ENCODE data around the gene NPAS3. TPM values are rescaled to one million over a fixed set of nuclear protein-coding genes. Genes with fewer than 3 reads are reported as not detected.

Gene NPAS3
- total RNA-seq, 1 experiment from 2014 or later, result not detected

DNA sequence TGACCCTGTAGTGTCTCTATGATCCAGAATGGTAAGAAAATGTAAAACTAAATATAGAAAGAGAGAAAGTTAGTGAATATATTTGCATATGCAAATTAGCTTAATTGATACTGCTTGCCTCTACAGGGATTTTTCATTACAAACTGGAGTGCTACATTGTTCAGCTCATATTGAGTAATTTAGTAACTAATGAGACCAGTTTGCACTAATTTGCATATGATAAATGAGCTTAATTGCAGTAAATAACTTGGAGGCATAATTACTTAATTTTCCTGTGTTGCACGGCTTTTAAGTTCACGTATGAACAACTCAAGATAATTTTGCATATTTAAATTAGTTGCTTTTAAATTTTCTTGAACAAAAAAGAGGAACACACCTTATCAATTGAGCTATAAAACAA, 436.5 kb downstream of the NPAS3 start:
- no peaks in the 10 kb centered on the region for H3K4me1 ChIP-seq (ENCODE audit: control insufficient read depth in 1 of 2, insufficient read depth in 2 of 2, low read length in 2 of 2)
- H3K79me2 ChIP-seq (ENCODE audit: insufficient read depth, low read length), result no peaks in the 10 kb centered on the region
- no peaks in the 10 kb centered on the region for H3K36me3 ChIP-seq (ENCODE audit: control insufficient read depth in 1 of 2, insufficient read depth in 2 of 2, low read length in 2 of 2)
- H3K4me2 ChIP-seq (ENCODE audit: low read length), result no peak overlapping the region
- no peaks in the 10 kb centered on the region for H3K27me3 ChIP-seq (ENCODE audit: insufficient read depth, low read length)
- H4K20me1 ChIP-seq (ENCODE audit: insufficient read depth), result no peaks in the 10 kb centered on the region
- ChIA-PET RAD21 (ENCODE audit: low non-redundant PET in 1 of 2, low total read pairs in 2 of 2, uncharacterized antibody in 2 of 2, unreplicated experiment in 2 of 2) (no interaction called here), CTCF (no interaction called here), POLR2A (no interaction called here)
- no peak overlapping the region for H2AFZ ChIP-seq (ENCODE audit: low read depth, low read length, poor library complexity, severe bottlenecking)
- DNase-seq (ENCODE audit: low read depth, low spot score) (no peak), ATAC-seq (no peak)
- TF ChIP-seq ZNF274 (IDR thresholded peaks at IDR 0.05; ENCODE audit: low read depth, low read length), result no peak
- TF ChIP-seq, protein P1, sequence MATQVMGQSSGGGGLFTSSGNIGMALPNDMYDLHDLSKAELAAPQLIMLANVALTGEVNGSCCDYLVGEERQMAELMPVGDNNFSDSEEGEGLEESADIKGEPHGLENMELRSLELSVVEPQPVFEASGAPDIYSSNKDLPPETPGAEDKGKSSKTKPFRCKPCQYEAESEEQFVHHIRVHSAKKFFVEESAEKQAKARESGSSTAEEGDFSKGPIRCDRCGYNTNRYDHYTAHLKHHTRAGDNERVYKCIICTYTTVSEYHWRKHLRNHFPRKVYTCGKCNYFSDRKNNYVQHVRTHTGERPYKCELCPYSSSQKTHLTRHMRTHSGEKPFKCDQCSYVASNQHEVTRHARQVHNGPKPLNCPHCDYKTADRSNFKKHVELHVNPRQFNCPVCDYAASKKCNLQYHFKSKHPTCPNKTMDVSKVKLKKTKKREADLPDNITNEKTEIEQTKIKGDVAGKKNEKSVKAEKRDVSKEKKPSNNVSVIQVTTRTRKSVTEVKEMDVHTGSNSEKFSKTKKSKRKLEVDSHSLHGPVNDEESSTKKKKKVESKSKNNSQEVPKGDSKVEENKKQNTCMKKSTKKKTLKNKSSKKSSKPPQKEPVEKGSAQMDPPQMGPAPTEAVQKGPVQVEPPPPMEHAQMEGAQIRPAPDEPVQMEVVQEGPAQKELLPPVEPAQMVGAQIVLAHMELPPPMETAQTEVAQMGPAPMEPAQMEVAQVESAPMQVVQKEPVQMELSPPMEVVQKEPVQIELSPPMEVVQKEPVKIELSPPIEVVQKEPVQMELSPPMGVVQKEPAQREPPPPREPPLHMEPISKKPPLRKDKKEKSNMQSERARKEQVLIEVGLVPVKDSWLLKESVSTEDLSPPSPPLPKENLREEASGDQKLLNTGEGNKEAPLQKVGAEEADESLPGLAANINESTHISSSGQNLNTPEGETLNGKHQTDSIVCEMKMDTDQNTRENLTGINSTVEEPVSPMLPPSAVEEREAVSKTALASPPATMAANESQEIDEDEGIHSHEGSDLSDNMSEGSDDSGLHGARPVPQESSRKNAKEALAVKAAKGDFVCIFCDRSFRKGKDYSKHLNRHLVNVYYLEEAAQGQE (IDR thresholded peaks at IDR 0.05; ENCODE audit: low read depth), result no peak
- TF ChIP-seq RAD21 (IDR thresholded peaks at IDR 0.05; ENCODE audit: low read depth), result no peak
- no peak for TF ChIP-seq JUND (IDR thresholded peaks at IDR 0.05)
- TF ChIP-seq FOSL1 (IDR thresholded peaks at IDR 0.05; ENCODE audit: low read depth), result no peak
- no peak for TF ChIP-seq TCF7L2 (IDR thresholded peaks at IDR 0.05; ENCODE audit: borderline replicate concordance, extremely low read depth, insufficient read depth, insufficient read length)
- TF ChIP-seq ELF1 (IDR thresholded peaks at IDR 0.05; ENCODE audit: borderline replicate concordance, low read depth), result no peak
- H3K27ac ChIP-seq (ENCODE audit: low read depth, low read length), result no peak overlapping the region
- H3K4me3 ChIP-seq (replicated peaks in 1 of 2; ENCODE audit: low read depth in 1 of 2, low read length in 2 of 2), result no peak overlapping the region
- no peaks in the 10 kb centered on the region for H3K9me3 ChIP-seq (ENCODE audit: control insufficient read depth in 1 of 2, insufficient read depth in 1 of 2, low read depth in 1 of 2, low read length in 2 of 2)
- intact Hi-C loops (cut with micrococcal nuclease), result no loop called here
- H3K9ac ChIP-seq (ENCODE audit: low read length), result no peak overlapping the region
- no TSS peak for BruUV-seq (replicated peaks)
- no peaks in the 10 kb centered on the region for H3K9me2 ChIP-seq (ENCODE audit: insufficient read depth)

DNA sequence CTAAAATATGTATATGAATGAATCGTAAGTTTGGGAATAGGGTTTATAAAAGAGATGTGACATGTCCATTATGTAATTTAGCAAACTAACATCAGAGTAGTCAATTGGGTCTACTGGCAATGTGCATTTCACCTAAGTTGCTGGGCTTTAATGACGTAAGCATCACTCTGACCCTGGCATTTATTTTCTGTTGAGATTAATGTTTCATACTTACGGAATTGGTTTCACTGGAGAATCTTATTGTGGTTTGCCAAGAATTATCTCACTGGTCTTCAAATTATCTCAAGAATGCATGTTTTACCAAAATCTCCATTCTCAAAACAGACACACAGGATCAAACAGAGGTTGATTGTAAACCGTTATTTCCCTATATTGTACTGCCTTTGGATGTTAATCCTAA, 437.1 kb downstream of the NPAS3 start:
- Histone ChIP-seq H3K9me2 (ENCODE audit: insufficient read depth) (no peaks in the 10 kb centered on the region), H3K4me3 (replicated peaks in 1 of 2; ENCODE audit: low read depth in 1 of 2, low read length in 2 of 2) (no peak overlapping the region), H3K27me3 (ENCODE audit: insufficient read depth, low read length) (no peaks in the 10 kb centered on the region), H3K4me1 (ENCODE audit: control insufficient read depth in 1 of 2, insufficient read depth in 2 of 2, low read length in 2 of 2) (no peaks in the 10 kb centered on the region), H3K27ac (ENCODE audit: low read depth, low read length) (no peak overlapping the region), H3K79me2 (ENCODE audit: insufficient read depth, low read length) (no peaks in the 10 kb centered on the region), H3K9me3 (ENCODE audit: control insufficient read depth in 1 of 2, insufficient read depth in 1 of 2, low read depth in 1 of 2, low read length in 2 of 2) (no peaks in the 10 kb centered on the region), H2AFZ (ENCODE audit: low read depth, low read length, poor library complexity, severe bottlenecking) (no peak overlapping the region), H3K4me2 (ENCODE audit: low read length) (no peak overlapping the region), H4K20me1 (ENCODE audit: insufficient read depth) (no peaks in the 10 kb centered on the region), H3K9ac (ENCODE audit: low read length) (no peak overlapping the region), H3K36me3 (ENCODE audit: control insufficient read depth in 1 of 2, insufficient read depth in 2 of 2, low read length in 2 of 2) (no peaks in the 10 kb centered on the region)
- intact Hi-C loops (cut with micrococcal nuclease), result no loop called here
- no TSS peak for BruUV-seq (replicated peaks)
- DNase-seq (ENCODE audit: low read depth, low spot score), result no peak
- ChIA-PET CTCF (no interaction called here), RAD21 (ENCODE audit: low non-redundant PET in 1 of 2, low total read pairs in 2 of 2, uncharacterized antibody in 2 of 2, unreplicated experiment in 2 of 2) (no interaction called here), POLR2A (no interaction called here)
- ATAC-seq, result no peak
- no peak for TF ChIP-seq YY1 (IDR thresholded peaks at IDR 0.05; ENCODE audit: extremely low read depth, insufficient replicate concordance, low read depth, low read length)
- TF ChIP-seq EZH2phosphoT487 (IDR thresholded peaks at IDR 0.05; ENCODE audit: borderline replicate concordance), result no peak
